ENCODE data around the gene TPCN1.
A peak's percentile ranks its signal among the peaks of the same experiment; 100 is the strongest.

TPCN1 gene

GRCh38 chr12:113271853-113272561 is 50.7 kb downstream of the TPCN1 start:
- Histone ChIP-seq H2AFZ (ENCODE audit: low read length) (peak overlapping the region; percentile 25), H3K14ac (ENCODE audit: low read length) (no peak overlapping the region), H2BK5ac (ENCODE audit: low read length) (peak overlapping the region; percentile 68), H3K4me3 (ENCODE audit: low read length in 2 of 2) (no peak overlapping the region), H3K9me3 (replicated peaks in 1 of 2; ENCODE audit: control insufficient read depth in 2 of 2, insufficient read depth in 1 of 2, low read depth in 1 of 2, low read length in 2 of 2) (no peaks in the 10 kb centered on the region), H2BK12ac (ENCODE audit: low read length) (no peak overlapping the region), H4K8ac (ENCODE audit: low read depth, low read length) (no peak overlapping the region), H2AK5ac (ENCODE audit: low read depth, low read length) (no peak overlapping the region), H3K4ac (ENCODE audit: low read length) (no peak overlapping the region), H3K27me3 (ENCODE audit: control insufficient read depth in 3 of 3, insufficient read depth in 3 of 3, low read depth in 1 of 3, low read length in 3 of 3) (no peaks in the 10 kb centered on the region), H3K23ac (ENCODE audit: low read depth, low read length, poor library complexity) (no peak overlapping the region), H3K4me1 (ENCODE audit: control insufficient read depth in 2 of 2, insufficient read depth in 1 of 2, low read depth in 1 of 2, low read length in 2 of 2) (peaks cover 22 to 31% of the 10 kb centered on the region in 2 donors), H2BK120ac (ENCODE audit: low read depth, low read length) (no peak overlapping the region), H2BK15ac (ENCODE audit: low read length) (no peak overlapping the region), H3K18ac (ENCODE audit: low read length) (peak overlapping the region; percentile 60), H3K79me1 (ENCODE audit: low read depth, low read length) (no peaks in the 10 kb centered on the region), H3K27ac (replicated peaks; ENCODE audit: low read length) (no peak overlapping the region), H4K91ac (ENCODE audit: low read depth, low read length, poor library complexity) (no peak overlapping the region), H3K9ac (ENCODE audit: low read depth, low read length, poor library complexity) (no peak overlapping the region), H3K36me3 (replicated peaks in 1 of 2; ENCODE audit: control insufficient read depth in 2 of 2, insufficient read depth in 2 of 2, low read length in 2 of 2) (no peaks in the 10 kb centered on the region), H3K4me2 (ENCODE audit: insufficient read depth, low read length, poor library complexity, severe bottlenecking) (no peak overlapping the region)
- DNase-seq (ENCODE audit: low spot score): no peak
- no CpG with 5 or more reads among the region's 12 CpGs for WGBS, 2 donors (ENCODE audit: extremely low coverage in 2 of 2, insufficient read length in 2 of 2, insufficient replicate concordance in 1 of 2)

GRCh38 chr12:113273053-113273725 is 51.9 kb downstream of the TPCN1 start:
- peaks cover 22 to 31% of the 10 kb centered on the region in 2 donors for H3K4me1 ChIP-seq (ENCODE audit: control insufficient read depth in 2 of 2, insufficient read depth in 1 of 2, low read depth in 1 of 2, low read length in 2 of 2)
- no peak overlapping the region for H3K4ac ChIP-seq (ENCODE audit: low read length)
- no peaks in the 10 kb centered on the region for H3K36me3 ChIP-seq (replicated peaks in 1 of 2; ENCODE audit: control insufficient read depth in 2 of 2, insufficient read depth in 2 of 2, low read length in 2 of 2)
- H2AK5ac ChIP-seq (ENCODE audit: low read depth, low read length): no peak overlapping the region
- H3K79me1 ChIP-seq (ENCODE audit: low read depth, low read length): peaks cover 2% of the 10 kb centered on the region
- no peak overlapping the region for H2BK15ac ChIP-seq (ENCODE audit: low read length)
- no peak overlapping the region for H2BK12ac ChIP-seq (ENCODE audit: low read length)
- H2AFZ ChIP-seq (ENCODE audit: low read length): no peak overlapping the region
- H4K8ac ChIP-seq (ENCODE audit: low read depth, low read length): no peak overlapping the region
- peak overlapping the region; percentile 44 for H2BK5ac ChIP-seq (ENCODE audit: low read length)
- no peaks in the 10 kb centered on the region for H3K27me3 ChIP-seq (ENCODE audit: control insufficient read depth in 3 of 3, insufficient read depth in 3 of 3, low read depth in 1 of 3, low read length in 3 of 3)
- no peak overlapping the region for H3K9ac ChIP-seq (ENCODE audit: low read depth, low read length, poor library complexity)
- H4K91ac ChIP-seq (ENCODE audit: low read depth, low read length, poor library complexity): no peak overlapping the region
- peak overlapping the region; percentile 28 for H3K18ac ChIP-seq (ENCODE audit: low read length)
- H3K14ac ChIP-seq (ENCODE audit: low read length): no peak overlapping the region
- DNase-seq (ENCODE audit: low spot score): no peak
- no CpG with 5 or more reads among the region's 13 CpGs for WGBS, 2 donors (ENCODE audit: extremely low coverage in 2 of 2, insufficient read length in 2 of 2, insufficient replicate concordance in 1 of 2)
- H3K23ac ChIP-seq (ENCODE audit: low read depth, low read length, poor library complexity): no peak overlapping the region
- no peak overlapping the region for H2BK120ac ChIP-seq (ENCODE audit: low read depth, low read length)
- H3K27ac ChIP-seq (replicated peaks; ENCODE audit: low read length): no peak overlapping the region
- H3K9me3 ChIP-seq (replicated peaks in 1 of 2; ENCODE audit: control insufficient read depth in 2 of 2, insufficient read depth in 1 of 2, low read depth in 1 of 2, low read length in 2 of 2): no peaks in the 10 kb centered on the region
- H3K4me2 ChIP-seq (ENCODE audit: insufficient read depth, low read length, poor library complexity, severe bottlenecking): no peak overlapping the region
- H3K4me3 ChIP-seq (ENCODE audit: low read length in 2 of 2): no peak overlapping the region

GRCh38 chr12:113274848-113275247 is 53.6 kb downstream of the TPCN1 start:
- Histone ChIP-seq H3K4me2 (ENCODE audit: insufficient read depth, low read length, poor library complexity, severe bottlenecking) (no peak overlapping the region), H2AK5ac (ENCODE audit: low read depth, low read length) (no peak overlapping the region), H3K27me3 (ENCODE audit: control insufficient read depth in 3 of 3, insufficient read depth in 3 of 3, low read depth in 1 of 3, low read length in 3 of 3) (no peaks in the 10 kb centered on the region), H3K9me3 (replicated peaks in 1 of 2; ENCODE audit: control insufficient read depth in 2 of 2, insufficient read depth in 1 of 2, low read depth in 1 of 2, low read length in 2 of 2) (no peaks in the 10 kb centered on the region), H3K18ac (ENCODE audit: low read length) (no peak overlapping the region), H2BK5ac (ENCODE audit: low read length) (no peak overlapping the region), H4K8ac (ENCODE audit: low read depth, low read length) (no peak overlapping the region), H2BK120ac (ENCODE audit: low read depth, low read length) (no peak overlapping the region), H4K91ac (ENCODE audit: low read depth, low read length, poor library complexity) (no peak overlapping the region), H3K23ac (ENCODE audit: low read depth, low read length, poor library complexity) (no peak overlapping the region), H2BK12ac (ENCODE audit: low read length) (no peak overlapping the region), H2BK15ac (ENCODE audit: low read length) (no peak overlapping the region), H3K79me1 (ENCODE audit: low read depth, low read length) (peaks cover 2% of the 10 kb centered on the region), H3K27ac (replicated peaks; ENCODE audit: low read length) (no peak overlapping the region), H3K4me1 (ENCODE audit: control insufficient read depth in 2 of 2, insufficient read depth in 1 of 2, low read depth in 1 of 2, low read length in 2 of 2) (peaks cover 22 to 31% of the 10 kb centered on the region in 2 donors), H3K14ac (ENCODE audit: low read length) (no peak overlapping the region), H3K4ac (ENCODE audit: low read length) (no peak overlapping the region), H2AFZ (ENCODE audit: low read length) (no peak overlapping the region), H3K4me3 (ENCODE audit: low read length in 2 of 2) (no peak overlapping the region), H3K9ac (ENCODE audit: low read depth, low read length, poor library complexity) (no peak overlapping the region), H3K36me3 (replicated peaks in 1 of 2; ENCODE audit: control insufficient read depth in 2 of 2, insufficient read depth in 2 of 2, low read length in 2 of 2) (peaks cover 0 to 2% of the 10 kb centered on the region in 2 donors)
- no CpG with 5 or more reads among the region's 8 CpGs for WGBS, 2 donors (ENCODE audit: extremely low coverage in 2 of 2, insufficient read length in 2 of 2, insufficient replicate concordance in 1 of 2)
- DNase-seq (ENCODE audit: low spot score): no peak

GRCh38 chr12:113276306-113276705 is 55.0 kb downstream of the TPCN1 start:
- Histone ChIP-seq H3K4me3 (ENCODE audit: low read length in 2 of 2) (no peak overlapping the region), H3K14ac (ENCODE audit: low read length) (no peak overlapping the region)
- DNase-seq (ENCODE audit: low spot score): peak; percentile 29

More at GRCh38 chr12:113276306-113276705, 55.0 kb downstream of the TPCN1 start:
- H2AFZ ChIP-seq (ENCODE audit: low read length): peak overlapping the region; percentile 69
- no peak overlapping the region for H3K4me2 ChIP-seq (ENCODE audit: insufficient read depth, low read length, poor library complexity, severe bottlenecking)
- H3K27ac ChIP-seq (replicated peaks; ENCODE audit: low read length): no peak overlapping the region
- H2AK5ac ChIP-seq (ENCODE audit: low read depth, low read length): no peak overlapping the region
- H3K9ac ChIP-seq (ENCODE audit: low read depth, low read length, poor library complexity): no peak overlapping the region
- no peak overlapping the region for H2BK15ac ChIP-seq (ENCODE audit: low read length)
- no peaks in the 10 kb centered on the region for H3K9me3 ChIP-seq (replicated peaks in 1 of 2; ENCODE audit: control insufficient read depth in 2 of 2, insufficient read depth in 1 of 2, low read depth in 1 of 2, low read length in 2 of 2)
- H3K4ac ChIP-seq (ENCODE audit: low read length): no peak overlapping the region
- no peak overlapping the region for H2BK120ac ChIP-seq (ENCODE audit: low read depth, low read length)
- H3K79me1 ChIP-seq (ENCODE audit: low read depth, low read length): peaks cover 2% of the 10 kb centered on the region
- H3K36me3 ChIP-seq (replicated peaks in 1 of 2; ENCODE audit: control insufficient read depth in 2 of 2, insufficient read depth in 2 of 2, low read length in 2 of 2): peaks cover 0 to 2% of the 10 kb centered on the region in 2 donors
- WGBS, 2 donors (ENCODE audit: extremely low coverage in 2 of 2, insufficient read length in 2 of 2, insufficient replicate concordance in 1 of 2): no CpG with 5 or more reads among the region's 8 CpGs
- H4K8ac ChIP-seq (ENCODE audit: low read depth, low read length): no peak overlapping the region
- H2BK5ac ChIP-seq (ENCODE audit: low read length): no peak overlapping the region
- H3K4me1 ChIP-seq (ENCODE audit: control insufficient read depth in 2 of 2, insufficient read depth in 1 of 2, low read depth in 1 of 2, low read length in 2 of 2): peaks cover 22 to 31% of the 10 kb centered on the region in 2 donors
- peak overlapping the region; percentile 56 for H3K18ac ChIP-seq (ENCODE audit: low read length)
- H3K23ac ChIP-seq (ENCODE audit: low read depth, low read length, poor library complexity): no peak overlapping the region
- no peak overlapping the region for H2BK12ac ChIP-seq (ENCODE audit: low read length)
- H4K91ac ChIP-seq (ENCODE audit: low read depth, low read length, poor library complexity): no peak overlapping the region
- no peaks in the 10 kb centered on the region for H3K27me3 ChIP-seq (ENCODE audit: control insufficient read depth in 3 of 3, insufficient read depth in 3 of 3, low read depth in 1 of 3, low read length in 3 of 3)
